PC-3 (cell line): ENCODE data around the gene USP21. TPM values are rescaled to one million over a fixed set of nuclear protein-coding genes. Genes with fewer than 3 reads are reported as not detected.
A peak's percentile ranks its signal among the peaks of the same experiment; 100 is the strongest.

Experiments used
- ATAC-seq: fragments of 200-7000 bp; cut with Tn5 transposase; 2 replicates; pipeline ENCODE4 v1.9.1; 2020; ENCODE audit warnings: mild to moderate bottlenecking, moderate library complexity
- Bru-seq: library from RNA; stranded (reverse); fragments of 400-500 nt; gene quantifications from one replicate; lab custom pipeline; 2021; lab: Mats Ljungman, UMichigan
- BruChase-seq, 2 experiments: library from RNA; stranded (reverse); fragments of 400-500 nt; gene quantifications; one replicate each; lab custom pipeline; 2021; lab: Mats Ljungman, UMichigan
- BruUV-seq: library from RNA; stranded (reverse); fragments of 400-500 nt; replicated peaks from 2 replicates; lab custom pipeline; 2021; lab: Mats Ljungman, UMichigan
- CTCF ChIA-PET: fragments of 300-600 bp; sonication (Branson Sonifier 250); formaldehyde crosslinking; loops from one replicate; lab custom pipeline; 2022; ENCODE audit warnings: antibody characterized with exemption; lab: Charles Lee
- POLR2A ChIA-PET: fragments of 300-600 bp; sonication (Branson Sonifier 250); formaldehyde crosslinking; loops from one replicate; lab custom pipeline; 2022; ENCODE audit warnings: antibody characterized with exemption; ENCODE audit not compliant: unreplicated experiment; lab: Charles Lee
- DNase-seq: peaks from one replicate; pipeline ENCODE4 v3.0.0-alpha.2; 2015
- H2AFZ ChIP-seq: fragments of 300-600 bp; sonication (generic); 2 replicates; pipeline ENCODE4 v1.6.0; 2016; ENCODE audit warnings: antibody characterized with exemption, low read length
- H3F3A ChIP-seq: fragments of 300-600 bp; sonication (generic); one replicate; pipeline ENCODE4 v1.6.0; 2017; ENCODE audit warnings: antibody characterized with exemption, low read length, control low read depth, mild to moderate bottlenecking; ENCODE audit not compliant: unreplicated experiment
- H3K27ac ChIP-seq: fragments of 300-600 bp; sonication (generic); 2 replicates; pipeline ENCODE4 v1.5.1; 2016; ENCODE audit warnings: mild to moderate bottlenecking, low read length
- H3K27me3 ChIP-seq: fragments of 300-600 bp; sonication (generic); 2 replicates; pipeline ENCODE4 v1.6.1; 2016; ENCODE audit warnings: low read length, mixed read lengths
- H3K36me3 ChIP-seq: fragments of 300-600 bp; sonication (generic); 2 replicates; pipeline ENCODE4 v1.6.1; 2016; ENCODE audit warnings: low read depth, mixed run types, low read length, mixed read lengths
- H3K4me1 ChIP-seq: fragments of 300-600 bp; sonication (generic); 2 replicates; pipeline ENCODE4 v1.5.1; 2016; ENCODE audit warnings: low read length; ENCODE audit not compliant: insufficient read depth
- H3K4me2 ChIP-seq: fragments of 300-600 bp; sonication (generic); 2 replicates; pipeline ENCODE4 v1.6.0; 2016; ENCODE audit warnings: low read length
- H3K4me3 ChIP-seq: fragments of 300-600 bp; sonication (generic); 2 replicates; pipeline ENCODE4 v1.5.1; 2016; ENCODE audit warnings: mild to moderate bottlenecking, low read length, mixed read lengths
- H3K79me2 ChIP-seq: fragments of 300-600 bp; sonication (generic); 2 replicates; pipeline ENCODE4 v1.6.1; 2017; ENCODE audit warnings: low read length, mixed read lengths
- H3K9ac ChIP-seq: fragments of 300-600 bp; sonication (generic); 2 replicates; pipeline ENCODE4 v1.6.0; 2016; ENCODE audit warnings: mild to moderate bottlenecking, low read length
- H3K9me2 ChIP-seq: fragments of 300-600 bp; sonication (generic); replicated peaks from 2 replicates; pipeline ENCODE4 v1.6.1; 2016; ENCODE audit warnings: mixed run types, low read length, mixed read lengths
- H3K9me3 ChIP-seq: fragments of 300-600 bp; sonication (generic); 2 replicates; pipeline ENCODE4 v1.6.1; 2016; ENCODE audit warnings: low read length, mixed read lengths
- H4K20me1 ChIP-seq: fragments of 300-600 bp; sonication (generic); 2 replicates; pipeline ENCODE4 v1.6.1; 2016; ENCODE audit warnings: low read length, mixed read lengths
- EZH2 ChIP-seq: fragments of 300-600 bp; sonication (generic); IDR thresholded peaks from one replicate; pipeline ENCODE4 v1.6.1; 2017; ENCODE audit warnings: antibody characterized with exemption, mild to moderate bottlenecking, low read length; ENCODE audit not compliant: unreplicated experiment
- EZH2phosphoT487 ChIP-seq: fragments of 300-600 bp; sonication (generic); IDR thresholded peaks from 2 replicates; pipeline ENCODE4 v1.6.1; 2018; ENCODE audit warnings: mild to moderate bottlenecking, antibody characterized with exemption, low read length, borderline replicate concordance
- intact Hi-C: fragments of 100-400 bp; cut with micrococcal nuclease; formaldehyde crosslinking; loops from 2 replicates; pipeline ENCODE4 v1.9.0; 2023
- long read RNA-seq: library from polyadenylated mRNA; unstranded; transcript quantifications from one replicate; pipeline ENCODE4 v2.0.0, GENCODE V29; 2021; ENCODE audit not compliant: unreplicated experiment
- total RNA-seq: library from RNA; depleted of rRNA; stranded (reverse); fragments of >200 nt; gene quantifications from 2 replicates; pipeline ENCODE4 v1.2.3, GENCODE V29; 2014; rRNA removed
- TF ChIP-seq, protein P1 (sequence below): fragments of 300-600 bp; sonication (generic); conservative IDR thresholded peaks from 2 replicates; pipeline ENCODE4 v1.5.1; 2017; ENCODE audit warnings: antibody characterized with exemption, low read depth, mild to moderate bottlenecking, low read length

Gene USP21, protein sequence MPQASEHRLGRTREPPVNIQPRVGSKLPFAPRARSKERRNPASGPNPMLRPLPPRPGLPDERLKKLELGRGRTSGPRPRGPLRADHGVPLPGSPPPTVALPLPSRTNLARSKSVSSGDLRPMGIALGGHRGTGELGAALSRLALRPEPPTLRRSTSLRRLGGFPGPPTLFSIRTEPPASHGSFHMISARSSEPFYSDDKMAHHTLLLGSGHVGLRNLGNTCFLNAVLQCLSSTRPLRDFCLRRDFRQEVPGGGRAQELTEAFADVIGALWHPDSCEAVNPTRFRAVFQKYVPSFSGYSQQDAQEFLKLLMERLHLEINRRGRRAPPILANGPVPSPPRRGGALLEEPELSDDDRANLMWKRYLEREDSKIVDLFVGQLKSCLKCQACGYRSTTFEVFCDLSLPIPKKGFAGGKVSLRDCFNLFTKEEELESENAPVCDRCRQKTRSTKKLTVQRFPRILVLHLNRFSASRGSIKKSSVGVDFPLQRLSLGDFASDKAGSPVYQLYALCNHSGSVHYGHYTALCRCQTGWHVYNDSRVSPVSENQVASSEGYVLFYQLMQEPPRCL
- total RNA-seq, result 20.6 and 24.4 TPM in 2 replicates
- percentile 85 among the genes with signal in this experiment for Bru-seq, nascent RNA
- BruChase-seq, experiment 1, labeled RNA remaining after a 6-hour chase, result percentile 93 among the genes with signal in this experiment
- percentile 93 among the genes with signal in this experiment for BruChase-seq, experiment 2, labeled RNA remaining after a 2-hour chase
- long read RNA-seq, transcript USP21-201 (13 exons, 2,195 nt), result minor isoform, 17 of 103 reads
- long read RNA-seq, transcript USP21-203 (14 exons, 2,342 nt), result major isoform, 23 of 103 reads
- long read RNA-seq, partial matches to known transcripts, result 28 of 103 reads
- long read RNA-seq, other reads (novel, unspliced or antisense), result 35 of 103 reads

DNA sequence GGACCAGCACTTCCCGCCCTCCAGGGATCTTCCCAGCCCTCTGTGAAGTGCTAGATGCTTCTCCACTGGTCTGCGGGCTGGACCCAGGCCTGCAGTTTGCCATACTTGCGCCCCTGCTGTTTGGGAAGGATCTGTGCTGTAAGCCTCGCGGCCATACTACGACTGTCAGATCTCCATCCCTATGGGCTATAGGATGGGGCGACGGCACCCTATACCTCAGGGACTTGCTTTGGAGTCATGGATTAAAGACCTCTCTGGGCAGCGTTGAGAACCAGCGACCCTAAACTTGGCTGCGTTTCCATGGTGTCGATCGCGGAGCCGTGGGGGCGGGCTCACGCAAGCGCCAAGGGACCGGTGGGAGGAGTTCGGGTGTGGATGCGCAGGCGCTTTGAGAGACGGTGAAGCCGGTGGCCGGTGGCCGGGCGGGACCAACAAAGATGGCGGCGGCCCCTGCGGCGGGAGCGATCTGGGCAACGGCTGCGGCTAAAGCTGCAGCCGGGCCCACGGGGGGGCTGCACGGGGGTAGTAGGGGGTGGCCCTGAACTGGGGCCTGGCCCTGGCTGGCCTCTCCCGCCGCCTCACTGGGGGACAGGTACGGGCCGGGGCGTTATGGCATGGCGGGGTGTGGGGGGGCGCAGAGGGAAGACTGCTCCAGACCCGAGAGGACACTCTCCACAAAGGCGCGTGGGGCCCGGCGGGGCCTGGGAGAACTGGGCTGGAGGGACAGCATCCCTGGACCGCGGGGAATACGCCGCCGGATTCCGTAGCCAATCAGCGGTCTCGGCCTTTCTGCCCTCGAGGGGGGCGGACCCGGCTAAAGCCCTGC is at the start of gene USP21:
Gene USP21 (plus strand): TSS at position 414 of the 826 bp plus-strand sequence. CDS start 1,141 bp downstream, outside the sequence.
- H3K79me2 ChIP-seq, result peaks cover 40% of the 10 kb centered on the region
- no peaks in the 10 kb centered on the region for H3K9me2 ChIP-seq
- peak within 1 kb of the TSS; percentile 39 for H3K27ac ChIP-seq
- H3K4me2 ChIP-seq, result peak within 1 kb of the TSS; percentile 86
- ATAC-seq (peak; percentile 85), DNase-seq (peak; percentile 92)
- H3F3A ChIP-seq, result peaks cover 2% of the 10 kb centered on the region
- no peak for TF ChIP-seq EZH2
- TF ChIP-seq, protein P1, sequence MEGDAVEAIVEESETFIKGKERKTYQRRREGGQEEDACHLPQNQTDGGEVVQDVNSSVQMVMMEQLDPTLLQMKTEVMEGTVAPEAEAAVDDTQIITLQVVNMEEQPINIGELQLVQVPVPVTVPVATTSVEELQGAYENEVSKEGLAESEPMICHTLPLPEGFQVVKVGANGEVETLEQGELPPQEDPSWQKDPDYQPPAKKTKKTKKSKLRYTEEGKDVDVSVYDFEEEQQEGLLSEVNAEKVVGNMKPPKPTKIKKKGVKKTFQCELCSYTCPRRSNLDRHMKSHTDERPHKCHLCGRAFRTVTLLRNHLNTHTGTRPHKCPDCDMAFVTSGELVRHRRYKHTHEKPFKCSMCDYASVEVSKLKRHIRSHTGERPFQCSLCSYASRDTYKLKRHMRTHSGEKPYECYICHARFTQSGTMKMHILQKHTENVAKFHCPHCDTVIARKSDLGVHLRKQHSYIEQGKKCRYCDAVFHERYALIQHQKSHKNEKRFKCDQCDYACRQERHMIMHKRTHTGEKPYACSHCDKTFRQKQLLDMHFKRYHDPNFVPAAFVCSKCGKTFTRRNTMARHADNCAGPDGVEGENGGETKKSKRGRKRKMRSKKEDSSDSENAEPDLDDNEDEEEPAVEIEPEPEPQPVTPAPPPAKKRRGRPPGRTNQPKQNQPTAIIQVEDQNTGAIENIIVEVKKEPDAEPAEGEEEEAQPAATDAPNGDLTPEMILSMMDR, result peak; percentile 53
- no peak for TF ChIP-seq EZH2phosphoT487
- peaks cover 9% of the 10 kb centered on the region; the same call in 1 of the 2 replicates for H3K36me3 ChIP-seq
- H3K4me3 ChIP-seq, result peak within 1 kb of the TSS; percentile 96
- peak within 1 kb of the TSS; percentile 96 for H3K9ac ChIP-seq
- H4K20me1 ChIP-seq, result no peaks in the 10 kb centered on the region
- TSS peak; percentile 16 for BruUV-seq
- CTCF ChIA-PET, result interaction anchor here (0.5 kb wide), 1 partner anchor 66 kb away, joined by 3 read pairs; the partner anchor contains the start of gene TOMM40L
- POLR2A ChIA-PET, result interaction anchor here (0.7 kb wide), 1 partner anchor 42 kb away, joined by 3 read pairs; no protein-coding TSS in a partner anchor
- intact Hi-C loops, result loop anchor here (2.0 kb wide), 1 partner anchor 40 kb away; the partner anchor contains the start of genes NIT1 and PFDN2
- peaks cover 37% of the 10 kb centered on the region for H3K4me1 ChIP-seq
- H3K9me3 ChIP-seq, result no peaks in the 10 kb centered on the region
- H3K27me3 ChIP-seq, result no peaks in the 10 kb centered on the region
- H2AFZ ChIP-seq, result peak within 1 kb of the TSS; percentile 81

DNA sequence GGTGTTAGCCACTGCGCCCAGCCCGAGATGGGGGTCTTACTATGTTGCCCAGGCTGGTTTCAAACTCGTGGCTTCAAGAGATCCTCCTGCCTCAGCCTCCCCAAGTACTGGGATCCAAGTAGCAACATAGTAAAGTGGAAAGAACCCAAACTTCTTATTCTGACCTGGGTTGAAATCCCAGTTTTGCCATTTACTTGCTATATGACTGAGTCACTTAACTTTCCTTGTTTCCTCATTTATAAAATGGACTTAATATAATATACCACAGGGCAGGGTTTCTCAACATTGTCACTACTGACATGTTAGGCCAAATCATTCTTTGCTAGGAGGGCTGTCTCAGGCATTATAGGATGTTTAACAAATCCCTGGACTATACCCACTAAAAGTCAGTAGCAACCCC is 48.2 kb upstream of the USP21 start:
- peaks cover 39% of the 10 kb centered on the region for H3K36me3 ChIP-seq
- no peak for ATAC-seq
- no peaks in the 10 kb centered on the region for H3K9me3 ChIP-seq
- ChIA-PET POLR2A (no interaction called here), CTCF (no interaction called here)
- peaks cover 26% of the 10 kb centered on the region for H3K4me1 ChIP-seq
- no peak for DNase-seq
- BruUV-seq, result no TSS peak
- H3F3A ChIP-seq, result peaks cover 4% of the 10 kb centered on the region
- H3K9ac ChIP-seq, result no peak overlapping the region
- TF ChIP-seq EZH2 (no peak), EZH2phosphoT487 (no peak)
- TF ChIP-seq, protein P1, result no peak
- no peak overlapping the region for H2AFZ ChIP-seq
- H3K79me2 ChIP-seq, result peaks cover 96% of the 10 kb centered on the region
- H3K4me2 ChIP-seq, result no peak overlapping the region
- H3K27me3 ChIP-seq, result no peaks in the 10 kb centered on the region
- H4K20me1 ChIP-seq, result peaks cover 55% of the 10 kb centered on the region
- intact Hi-C loops, result loop anchor here (10.0 kb wide), 1 partner anchor 86 kb away; the partner anchor contains the start of gene F11R
- H3K9me2 ChIP-seq, result no peaks in the 10 kb centered on the region
- H3K4me3 ChIP-seq, result no peak overlapping the region
- H3K27ac ChIP-seq, result no peak overlapping the region
